Loucy (cell line): ENCODE measurements around the gene KCNMA1.

Source experiments
- CTCF ChIP-seq: fragments of 200-600 bp; sonication (generic); conservative IDR thresholded peaks from 2 replicates; pipeline ENCODE4 v1.5.1; 2014; ENCODE audit warnings: mild to moderate bottlenecking, antibody characterized with exemption, low read length
- EZH2phosphoT487 ChIP-seq: fragments of 200-600 bp; IDR thresholded peaks from 2 replicates; pipeline ENCODE4 v1.6.1; 2018; ENCODE audit warnings: antibody characterized with exemption, mild to moderate bottlenecking, moderate library complexity, borderline replicate concordance

- no peak for TF ChIP-seq CTCF
- no peak for TF ChIP-seq EZH2phosphoT487
Observed at GRCh38 chr10:77553966-77554365, 83.6 kb downstream of the KCNMA1 start.
